Hepatocyte (in vitro differentiated cells): Measurements from ENCODE around the gene HYPK. TPM values are rescaled to one million over a fixed set of nuclear protein-coding genes. Genes with fewer than 3 reads are reported as not detected.

Experiments
- DNase-seq: peaks from one replicate; pipeline ENCODE4 v3.0.0-alpha.2; 2016; ENCODE audit warnings: low spot score
- H2AFZ ChIP-seq: fragments of 200-600 bp; sonication (generic); 2 replicates; pipeline ENCODE4 v1.6.0; 2016; ENCODE audit warnings: antibody characterized with exemption, mild to moderate bottlenecking
- H3K27ac ChIP-seq: fragments of 200-600 bp; sonication (generic); 2 replicates; pipeline ENCODE4 v1.5.1; 2016; ENCODE audit warnings: mild to moderate bottlenecking
- H3K27me3 ChIP-seq: fragments of 200-600 bp; sonication (generic); 2 replicates; pipeline ENCODE4 v1.6.1; 2016
- H3K36me3 ChIP-seq: fragments of 200-600 bp; sonication (generic); replicated peaks from 2 replicates; pipeline ENCODE4 v1.5.1; 2016; ENCODE audit warnings: low read depth; ENCODE audit not compliant: insufficient read depth
- H3K4me1 ChIP-seq: fragments of 200-600 bp; sonication (generic); 2 replicates; pipeline ENCODE4 v1.5.1; 2016; ENCODE audit warnings: mild to moderate bottlenecking, moderate library complexity; ENCODE audit not compliant: insufficient read depth
- H3K4me2 ChIP-seq: fragments of 200-600 bp; sonication (generic); 2 replicates; pipeline ENCODE4 v1.6.0; 2016
- H3K4me3 ChIP-seq: fragments of 200-600 bp; sonication (generic); 2 replicates; pipeline ENCODE4 v1.5.1; 2016; ENCODE audit warnings: mild to moderate bottlenecking
- H3K79me2 ChIP-seq: fragments of 200-600 bp; sonication (generic); 2 replicates; pipeline ENCODE4 v1.6.0; 2017; ENCODE audit warnings: mild to moderate bottlenecking
- H3K9me2 ChIP-seq: fragments of 200-600 bp; sonication (generic); replicated peaks from 2 replicates; pipeline ENCODE4 v1.6.0; 2017; ENCODE audit warnings: mild to moderate bottlenecking; ENCODE audit not compliant: insufficient read depth
- H3K9me3 ChIP-seq: fragments of 200-600 bp; sonication (generic); 2 replicates; pipeline ENCODE4 v1.5.1; 2016; ENCODE audit warnings: low read depth, mild to moderate bottlenecking
- H4K20me1 ChIP-seq: fragments of 200-600 bp; sonication (generic); 2 replicates; pipeline ENCODE4 v1.6.0; 2016; ENCODE audit warnings: mild to moderate bottlenecking; ENCODE audit not compliant: insufficient read depth, poor library complexity, severe bottlenecking
- EZH2 ChIP-seq: fragments of 200-600 bp; sonication (generic); IDR thresholded peaks from 2 replicates; pipeline ENCODE4 v1.6.1; 2016; ENCODE audit warnings: antibody characterized with exemption, mild to moderate bottlenecking, borderline replicate concordance
- EZH2phosphoT487 ChIP-seq: fragments of 200-600 bp; sonication (generic); IDR thresholded peaks from one replicate; pipeline ENCODE4 v1.6.1; 2018; ENCODE audit warnings: antibody characterized with exemption, mild to moderate bottlenecking, low read depth, moderate library complexity; ENCODE audit not compliant: unreplicated experiment, severe bottlenecking
- WGBS: methylation state at CpG from one replicate; pipeline ENCODE4 v1.1.6; 2016; ENCODE audit warnings: low lambda C conversion rate; ENCODE audit errors: missing lambda C conversion rate; 5-methylcytosine and 5-hydroxymethylcytosine counted together
- microRNA counts: library from miRNA; unstranded; fragments of <30 nt; microRNA quantifications from one replicate; lab custom pipeline; 2017
- microRNA-seq: library from miRNA; unstranded; fragments of <30 nt; microRNA quantifications from one replicate; pipeline ENCODE4, GENCODE V29; 2017
- polyA plus RNA-seq: library from polyadenylated mRNA; unstranded; fragments of >200 nt; fragmentation: Nextera tagmentation; extraction: Ambion mirVana; gene quantifications from 2 replicates; pipeline ENCODE4 v1.2.1, GENCODE V29; 2016
- small RNA-seq: library from RNA; depleted of rRNA; stranded (forward); fragments of <200 nt; gene quantifications from one replicate; pipeline ENCODE3, GENCODE V24; 2014
- total RNA-seq: library from RNA; depleted of rRNA; stranded (reverse); fragments of >200 nt; gene quantifications from 2 replicates; pipeline ENCODE4 v1.2.3, GENCODE V29; 2014
- TF ChIP-seq, protein P1 (sequence below): fragments of 200-600 bp; sonication (generic); IDR thresholded peaks from 2 replicates; pipeline ENCODE4 v1.5.1; 2016; ENCODE audit warnings: antibody characterized with exemption, mild to moderate bottlenecking; ENCODE audit not compliant: poor library complexity

Gene HYPK
- total and polyA plus RNA-seq, 2 experiments from 2014 or later, result 5.8 to 12.8 TPM

DNA sequence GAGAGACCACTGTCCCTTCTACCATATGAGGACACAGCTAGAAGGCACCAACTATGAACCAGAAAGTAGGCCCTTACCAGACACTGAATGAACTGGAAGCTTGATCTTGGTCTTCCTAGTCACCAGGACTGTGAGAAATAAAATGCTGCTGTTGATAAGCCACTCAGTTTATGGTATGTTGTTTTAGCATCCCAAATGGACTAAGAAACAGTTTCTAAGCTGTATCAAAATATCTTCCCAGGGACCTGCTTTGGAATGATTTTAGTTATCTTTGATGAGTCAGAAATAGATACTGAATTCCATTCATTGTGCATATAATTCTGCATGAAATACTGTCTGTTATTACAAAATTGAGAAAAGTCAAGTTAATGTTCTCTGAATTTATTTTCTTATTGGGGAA is 45.0 kb downstream of the HYPK start:
- H3K4me3 ChIP-seq, result no peak overlapping the region
- H3K27ac ChIP-seq, result no peak overlapping the region
- H3K4me2 ChIP-seq, result no peak overlapping the region
- H3K9me2 ChIP-seq, result no peaks in the 10 kb centered on the region
- no peaks in the 10 kb centered on the region for H3K36me3 ChIP-seq
- no peaks in the 10 kb centered on the region for H3K9me3 ChIP-seq
- H4K20me1 ChIP-seq, result no peaks in the 10 kb centered on the region
- no peaks in the 10 kb centered on the region for H3K4me1 ChIP-seq
- H2AFZ ChIP-seq, result no peak overlapping the region
- TF ChIP-seq, protein P1, sequence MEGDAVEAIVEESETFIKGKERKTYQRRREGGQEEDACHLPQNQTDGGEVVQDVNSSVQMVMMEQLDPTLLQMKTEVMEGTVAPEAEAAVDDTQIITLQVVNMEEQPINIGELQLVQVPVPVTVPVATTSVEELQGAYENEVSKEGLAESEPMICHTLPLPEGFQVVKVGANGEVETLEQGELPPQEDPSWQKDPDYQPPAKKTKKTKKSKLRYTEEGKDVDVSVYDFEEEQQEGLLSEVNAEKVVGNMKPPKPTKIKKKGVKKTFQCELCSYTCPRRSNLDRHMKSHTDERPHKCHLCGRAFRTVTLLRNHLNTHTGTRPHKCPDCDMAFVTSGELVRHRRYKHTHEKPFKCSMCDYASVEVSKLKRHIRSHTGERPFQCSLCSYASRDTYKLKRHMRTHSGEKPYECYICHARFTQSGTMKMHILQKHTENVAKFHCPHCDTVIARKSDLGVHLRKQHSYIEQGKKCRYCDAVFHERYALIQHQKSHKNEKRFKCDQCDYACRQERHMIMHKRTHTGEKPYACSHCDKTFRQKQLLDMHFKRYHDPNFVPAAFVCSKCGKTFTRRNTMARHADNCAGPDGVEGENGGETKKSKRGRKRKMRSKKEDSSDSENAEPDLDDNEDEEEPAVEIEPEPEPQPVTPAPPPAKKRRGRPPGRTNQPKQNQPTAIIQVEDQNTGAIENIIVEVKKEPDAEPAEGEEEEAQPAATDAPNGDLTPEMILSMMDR, result no peak
- TF ChIP-seq EZH2phosphoT487, result no peak
- TF ChIP-seq EZH2, result no peak
- DNase-seq, result no peak
- no peaks in the 10 kb centered on the region for H3K27me3 ChIP-seq
- no peaks in the 10 kb centered on the region for H3K79me2 ChIP-seq

DNA sequence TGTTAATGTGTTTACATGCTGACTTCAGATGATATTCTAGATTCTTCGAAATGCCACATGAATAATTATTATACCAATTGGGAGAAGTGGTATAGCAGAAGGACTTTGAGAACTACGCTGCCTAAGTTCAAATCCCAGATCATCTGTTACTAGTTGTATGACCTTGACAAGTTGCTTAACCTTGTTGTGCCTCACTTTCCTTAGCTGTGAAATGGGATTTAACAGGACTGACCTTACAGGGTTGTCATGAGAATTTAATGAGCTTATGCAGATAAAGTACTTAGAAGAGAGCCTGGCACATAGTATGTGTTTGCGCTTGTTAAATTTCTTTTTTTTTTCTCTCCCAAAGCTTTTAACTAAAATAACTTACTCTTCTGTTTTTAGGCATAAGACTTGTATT is 50.9 kb downstream of the HYPK start:
- Histone ChIP-seq H3K27ac (no peak overlapping the region), H3K9me2 (no peaks in the 10 kb centered on the region), H3K4me2 (no peak overlapping the region), H2AFZ (no peak overlapping the region), H4K20me1 (no peaks in the 10 kb centered on the region), H3K4me3 (no peak overlapping the region), H3K79me2 (no peaks in the 10 kb centered on the region), H3K9me3 (no peaks in the 10 kb centered on the region), H3K4me1 (no peaks in the 10 kb centered on the region), H3K27me3 (no peaks in the 10 kb centered on the region), H3K36me3 (no peaks in the 10 kb centered on the region)
- DNase-seq, result no peak
- WGBS, result 100% methylated on average over 3 of the region's 3 CpGs
- TF ChIP-seq, protein P1, result no peak
- no peak for TF ChIP-seq EZH2
- TF ChIP-seq EZH2phosphoT487, result no peak

DNA sequence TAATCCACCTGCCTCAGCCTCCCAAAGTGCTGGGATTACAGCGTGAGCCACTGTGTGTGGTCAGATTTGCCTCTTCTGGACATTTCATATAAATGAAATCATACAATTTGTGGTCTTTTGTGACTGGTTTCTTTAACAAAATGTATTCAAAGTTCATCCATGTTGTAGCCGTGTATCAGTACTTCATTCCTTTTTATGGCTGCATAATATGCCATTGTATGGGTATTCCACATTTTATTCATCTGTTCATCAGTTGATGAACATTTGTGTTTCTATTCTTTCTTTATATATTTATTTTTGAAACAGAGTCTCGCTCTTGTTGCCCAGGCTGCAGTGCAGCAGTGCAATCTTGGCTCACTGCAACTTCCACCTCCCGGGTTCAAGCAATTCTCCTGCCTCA is 52.2 kb downstream of the HYPK start:
- 96% methylated on average over 4 of the region's 4 CpGs for WGBS
- no peaks in the 10 kb centered on the region for H3K9me3 ChIP-seq
- no peaks in the 10 kb centered on the region for H3K79me2 ChIP-seq
- no peaks in the 10 kb centered on the region for H3K36me3 ChIP-seq
- H3K4me3 ChIP-seq, result no peak overlapping the region
- DNase-seq, result no peak
- TF ChIP-seq EZH2 (no peak), EZH2phosphoT487 (no peak)
- TF ChIP-seq, protein P1, result no peak
- no peaks in the 10 kb centered on the region for H4K20me1 ChIP-seq
- H3K27ac ChIP-seq, result no peak overlapping the region
- H3K9me2 ChIP-seq, result no peaks in the 10 kb centered on the region
- H2AFZ ChIP-seq, result no peak overlapping the region
- H3K4me2 ChIP-seq, result no peak overlapping the region
- H3K27me3 ChIP-seq, result no peaks in the 10 kb centered on the region
- no peaks in the 10 kb centered on the region for H3K4me1 ChIP-seq

MicroRNAs encoded within 50 kb of the gene (microRNA counts, 767-probe panel; counts per million panel counts)
- not detected for microRNA hsa-miR-1282 (lab: Ali Mortazavi, UCI)

Small RNA genes within 50 kb of the gene (microRNA-seq; reads per million reads assigned to microRNA genes)
- gene MIR1282, result not detected

Small RNA genes within 50 kb of the gene (small RNA-seq; reads per million reads assigned to genes)
- gene MIR1282, result not detected

Other genes starting within 250 kb of the HYPK start
- 15.1 and 20.8 TPM in 2 replicates for gene PPIP5K1, start 210.4 kb upstream of the HYPK start, total RNA-seq
- 6.5 and 7.3 TPM in 2 replicates for gene PPIP5K1, start 210.4 kb upstream of the HYPK start, polyA plus RNA-seq
- 4.3 and 5.3 TPM in 2 replicates for gene CKMT1B, start 206.6 kb upstream of the HYPK start, total RNA-seq
- 4.1 and 7.8 TPM in 2 replicates for gene CKMT1B, start 206.6 kb upstream of the HYPK start, polyA plus RNA-seq
- 0.23 and 0.44 TPM in 2 replicates for gene STRC, start 181.8 kb upstream of the HYPK start, total RNA-seq
- 0.47 and 2.0 TPM in 2 replicates for gene STRC, start 181.8 kb upstream of the HYPK start, polyA plus RNA-seq
- 0.83 and 3.9 TPM in 2 replicates for gene CATSPER2, start 151.8 kb upstream of the HYPK start, total RNA-seq
- gene CATSPER2, start 151.8 kb upstream of the HYPK start, polyA plus RNA-seq, result 0.99 and 2.1 TPM in 2 replicates
- gene CKMT1A, start 106.7 kb upstream of the HYPK start, total RNA-seq, result 3.3 and 7.7 TPM in 2 replicates
- gene CKMT1A, start 106.7 kb upstream of the HYPK start, polyA plus RNA-seq, result 8.2 and 10.2 TPM in 2 replicates
- 433 and 496 TPM in 2 replicates for gene PDIA3, start 54.2 kb upstream of the HYPK start, total RNA-seq
- gene PDIA3, start 54.2 kb upstream of the HYPK start, polyA plus RNA-seq, result 1,326 and 1,358 TPM in 2 replicates
- 5.0 and 7.7 TPM in 2 replicates for gene ELL3, start 23.6 kb upstream of the HYPK start, total RNA-seq
- gene ELL3, start 23.6 kb upstream of the HYPK start, polyA plus RNA-seq, result 4.5 and 6.4 TPM in 2 replicates
- 958 and 1,175 TPM in 2 replicates for gene SERF2, start 8.3 kb upstream of the HYPK start, total RNA-seq
- 2,443 and 2,578 TPM in 2 replicates for gene SERF2, start 8.3 kb upstream of the HYPK start, polyA plus RNA-seq
- 0.10 and 0.24 TPM in 2 replicates for gene SERINC4, start 379 bp upstream of the HYPK start, total RNA-seq
- not detected in 2 replicates for gene SERINC4, start 379 bp upstream of the HYPK start, polyA plus RNA-seq
- gene MFAP1, start 24.1 kb downstream of the HYPK start, total RNA-seq, result 26.9 and 37.8 TPM in 2 replicates
- 30.9 and 36.9 TPM in 2 replicates for gene MFAP1, start 24.1 kb downstream of the HYPK start, polyA plus RNA-seq
- gene WDR76, start 26.4 kb downstream of the HYPK start, total RNA-seq, result 4.7 and 7.6 TPM in 2 replicates
- 0.69 and 1.8 TPM in 2 replicates for gene WDR76, start 26.4 kb downstream of the HYPK start, polyA plus RNA-seq